HepG2 (cell line): ENCODE measurements around the gene PCIF1. TPM values are rescaled to one million over a fixed set of nuclear protein-coding genes. Genes with fewer than 3 reads are reported as not detected.
A peak's percentile ranks its signal among the peaks of the same experiment; 100 is the strongest.

Experiments
- ARNT ChIP-seq: fragments of 450-650 bp; IDR thresholded peaks from 2 replicates; pipeline ENCODE4 v1.6.1; 2017
- FOSL2 ChIP-seq: sonication (generic); formaldehyde crosslinking; IDR thresholded peaks from 2 replicates; pipeline ENCODE4 v1.4.0; 2020; ENCODE audit warnings: missing genetic modification reagents
- FOXC1 ChIP-seq: sonication (generic); formaldehyde crosslinking; IDR thresholded peaks from 2 replicates; pipeline ENCODE4 v1.8.0; 2022; ENCODE audit warnings: mild to moderate bottlenecking, missing genetic modification reagents, borderline replicate concordance
- MIER3 ChIP-seq: IDR thresholded peaks from 2 replicates; pipeline ENCODE4 v1.6.1; 2016; ENCODE audit warnings: missing compliant biosample characterization, borderline replicate concordance
- MTA1 ChIP-seq: sonication (generic); formaldehyde crosslinking; IDR thresholded peaks from 2 replicates; pipeline ENCODE4 v1.4.0; 2020; ENCODE audit warnings: missing genetic modification reagents, mild to moderate bottlenecking, borderline replicate concordance
- PHF5A ChIP-seq: IDR thresholded peaks from one replicate; pipeline ENCODE4 v1.6.1; 2018; ENCODE audit warnings: low read depth, missing genetic modification reagents; ENCODE audit not compliant: unreplicated experiment
- RARG ChIP-seq: sonication (generic); formaldehyde crosslinking; IDR thresholded peaks from 2 replicates; pipeline ENCODE4 v1.4.0; 2020; ENCODE audit warnings: low read depth, mild to moderate bottlenecking, missing genetic modification reagents
- RFX5 ChIP-seq: IDR thresholded peaks from 2 replicates; pipeline ENCODE4 v1.6.1; 2011; ENCODE audit warnings: low read depth, low read length, improper control_type of control experiment
- YEATS2 ChIP-seq: sonication (generic); formaldehyde crosslinking; IDR thresholded peaks from 2 replicates; pipeline ENCODE4 v1.4.0; 2020; ENCODE audit warnings: missing genetic modification reagents, borderline replicate concordance
- ZKSCAN8 ChIP-seq: IDR thresholded peaks from 2 replicates; pipeline ENCODE4 v1.6.1; 2016; ENCODE audit warnings: borderline replicate concordance, missing genetic modification reagents, missing compliant biosample characterization
- ZMAT3 ChIP-seq: sonication (generic); formaldehyde crosslinking; conservative IDR thresholded peaks from 2 replicates; pipeline ENCODE4 v1.7.0; 2021; ENCODE audit warnings: missing genetic modification reagents
- ZNF34 ChIP-seq: sonication (generic); formaldehyde crosslinking; IDR thresholded peaks from 2 replicates; pipeline ENCODE4 v1.4.0; 2020; ENCODE audit warnings: mild to moderate bottlenecking, missing genetic modification reagents, borderline replicate concordance
- ZNF768 ChIP-seq: sonication (generic); formaldehyde crosslinking; IDR thresholded peaks from 2 replicates; pipeline ENCODE4 v1.4.0; 2020; ENCODE audit warnings: missing genetic modification reagents
- polyA plus RNA-seq, 8 experiments: library from polyadenylated mRNA; depleted of rRNA in 3 of 8; stranded (reverse) in 7 of 8; unstranded in 1 of 8; fragments of >200 nt; fragmentation: Illumina TruSeq in 4 of 8; extraction: Trizol in 4 of 8; gene quantifications; 2 replicates each; pipeline versions ENCODE4 v1.2.1 to v1.2.3, GENCODE V29; 2011 to 2016; ENCODE audit warnings: low read depth in 4 of 8, missing spikeins in 1 of 8, mixed read lengths in 1 of 8; ENCODE audit not compliant: insufficient read depth in 1 of 8
- total RNA-seq, 5 experiments: library from RNA; depleted of rRNA; stranded (reverse); fragments of >200 nt; fragmentation: Illumina TruSeq; extraction: Trizol; gene quantifications; 2 replicates each; pipeline ENCODE4 v1.2.3, GENCODE V29; 2016; ENCODE audit warnings: low read depth in 1 of 5
- TF ChIP-seq, protein P1 (sequence below): sonication (generic); formaldehyde crosslinking; IDR thresholded peaks from 2 replicates; pipeline ENCODE4 v1.5.1; 2020; ENCODE audit warnings: missing genetic modification reagents, mild to moderate bottlenecking, borderline replicate concordance
- TF ChIP-seq, protein P2 (sequence below): sonication (generic); formaldehyde crosslinking; IDR thresholded peaks from 2 replicates; pipeline ENCODE4 v1.5.0; 2020; ENCODE audit warnings: mild to moderate bottlenecking, missing genetic modification reagents, moderate library complexity
- TF ChIP-seq, protein P3 (sequence below): IDR thresholded peaks from 2 replicates; pipeline ENCODE4 v1.6.1; 2016; ENCODE audit warnings: missing genetic modification reagents, missing compliant biosample characterization
- TF ChIP-seq, protein P4 (sequence below): sonication (generic); formaldehyde crosslinking; IDR thresholded peaks from 2 replicates; pipeline ENCODE4 v1.4.0; 2020; ENCODE audit warnings: missing genetic modification reagents
- TF ChIP-seq, protein P5 (sequence below): IDR thresholded peaks from 2 replicates; pipeline ENCODE4 v1.6.1; 2018; ENCODE audit warnings: missing genetic modification reagents
- TF ChIP-seq, protein P6 (sequence below): IDR thresholded peaks from 2 replicates; pipeline ENCODE4 v1.6.1; 2012; ENCODE audit warnings: low read depth, low read length, improper control_type of control experiment

The PCIF1 gene
- total and polyA plus RNA-seq, 2 of the 13 experiments (the other 11 are each of a cell fraction or from before 2014, with no cell fraction given) = 20.9 to 24.4 TPM

DNA sequence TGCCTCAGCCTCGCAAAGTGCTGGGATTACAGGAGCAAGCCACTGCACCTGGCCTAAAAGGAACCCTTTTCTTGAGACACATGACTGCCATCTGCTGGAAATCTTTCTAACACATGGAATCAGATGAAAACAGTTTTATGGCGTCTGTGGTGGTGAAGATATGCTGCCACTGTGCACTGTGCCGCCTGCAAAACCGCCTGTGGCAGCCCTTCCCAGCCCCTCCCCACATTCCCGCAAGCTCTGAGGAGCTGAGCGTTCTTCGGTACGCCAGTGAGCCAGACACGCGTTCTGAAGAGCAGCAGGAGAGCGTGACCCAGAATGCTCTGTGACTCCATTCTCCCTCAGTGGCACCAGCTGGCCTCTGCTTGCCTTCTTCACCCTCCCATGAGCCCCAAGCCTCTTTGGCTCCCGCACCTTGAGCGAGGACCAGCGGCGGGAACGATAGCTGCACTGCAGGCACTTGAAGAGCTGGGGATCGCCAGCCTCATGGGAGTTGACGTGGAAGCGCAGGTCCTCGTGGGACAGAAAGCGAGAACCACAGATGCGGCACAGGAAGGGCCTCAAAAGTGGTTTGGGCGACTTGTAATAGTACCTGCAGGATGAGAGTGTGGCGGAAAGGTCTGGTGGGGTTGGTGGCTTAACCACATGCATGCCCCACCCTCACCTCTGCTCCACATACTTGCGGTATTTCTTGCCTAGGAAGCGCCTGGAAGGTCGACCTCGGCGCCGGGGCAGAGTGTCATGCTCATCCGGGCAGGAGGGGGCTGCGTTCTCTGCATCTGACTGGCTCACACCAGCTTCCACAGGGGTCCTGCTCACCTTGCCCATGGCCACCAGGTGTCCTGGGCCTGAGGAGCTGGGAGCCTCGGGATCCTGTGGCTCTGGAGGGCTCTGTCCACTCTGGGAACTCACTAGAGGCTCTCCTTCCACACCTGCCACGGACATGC is 28.8 kb downstream of the PCIF1 start (continued):
- peak; percentile 31; the same call in 1 of the 2 replicates for TF ChIP-seq ZNF768 (CRISPR knock-in tag)
- 0 out of 2 replicates have a peak, but pooled peaks have one; percentile 7 for TF ChIP-seq RFX5
- TF ChIP-seq, protein P1, sequence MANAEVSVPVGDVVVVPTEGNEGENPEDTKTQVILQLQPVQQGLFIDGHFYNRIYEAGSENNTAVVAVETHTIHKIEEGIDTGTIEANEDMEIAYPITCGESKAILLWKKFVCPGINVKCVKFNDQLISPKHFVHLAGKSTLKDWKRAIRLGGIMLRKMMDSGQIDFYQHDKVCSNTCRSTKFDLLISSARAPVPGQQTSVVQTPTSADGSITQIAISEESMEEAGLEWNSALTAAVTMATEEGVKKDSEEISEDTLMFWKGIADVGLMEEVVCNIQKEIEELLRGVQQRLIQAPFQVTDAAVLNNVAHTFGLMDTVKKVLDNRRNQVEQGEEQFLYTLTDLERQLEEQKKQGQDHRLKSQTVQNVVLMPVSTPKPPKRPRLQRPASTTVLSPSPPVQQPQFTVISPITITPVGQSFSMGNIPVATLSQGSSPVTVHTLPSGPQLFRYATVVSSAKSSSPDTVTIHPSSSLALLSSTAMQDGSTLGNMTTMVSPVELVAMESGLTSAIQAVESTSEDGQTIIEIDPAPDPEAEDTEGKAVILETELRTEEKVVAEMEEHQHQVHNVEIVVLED (CRISPR knock-in tag) = no peak
- TF ChIP-seq ZNF34 (CRISPR knock-in tag) = 0 out of 2 replicates have a peak, but pooled peaks have one; percentile 78
- peak; percentile 30; the same call in 1 of the 2 replicates for TF ChIP-seq YEATS2 (CRISPR knock-in tag)
- TF ChIP-seq, protein P2, sequence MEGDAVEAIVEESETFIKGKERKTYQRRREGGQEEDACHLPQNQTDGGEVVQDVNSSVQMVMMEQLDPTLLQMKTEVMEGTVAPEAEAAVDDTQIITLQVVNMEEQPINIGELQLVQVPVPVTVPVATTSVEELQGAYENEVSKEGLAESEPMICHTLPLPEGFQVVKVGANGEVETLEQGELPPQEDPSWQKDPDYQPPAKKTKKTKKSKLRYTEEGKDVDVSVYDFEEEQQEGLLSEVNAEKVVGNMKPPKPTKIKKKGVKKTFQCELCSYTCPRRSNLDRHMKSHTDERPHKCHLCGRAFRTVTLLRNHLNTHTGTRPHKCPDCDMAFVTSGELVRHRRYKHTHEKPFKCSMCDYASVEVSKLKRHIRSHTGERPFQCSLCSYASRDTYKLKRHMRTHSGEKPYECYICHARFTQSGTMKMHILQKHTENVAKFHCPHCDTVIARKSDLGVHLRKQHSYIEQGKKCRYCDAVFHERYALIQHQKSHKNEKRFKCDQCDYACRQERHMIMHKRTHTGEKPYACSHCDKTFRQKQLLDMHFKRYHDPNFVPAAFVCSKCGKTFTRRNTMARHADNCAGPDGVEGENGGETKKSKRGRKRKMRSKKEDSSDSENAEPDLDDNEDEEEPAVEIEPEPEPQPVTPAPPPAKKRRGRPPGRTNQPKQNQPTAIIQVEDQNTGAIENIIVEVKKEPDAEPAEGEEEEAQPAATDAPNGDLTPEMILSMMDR (CRISPR knock-in tag) = peak; percentile 93
- TF ChIP-seq FOXC1 (CRISPR knock-in tag) = no peak
- no peak for TF ChIP-seq ARNT
- 0 out of 2 replicates have a peak, but pooled peaks have one; percentile 10 for TF ChIP-seq FOSL2 (CRISPR knock-in tag)
- TF ChIP-seq ZKSCAN8 (CRISPR knock-in tag) = no peak
- TF ChIP-seq, protein P3, sequence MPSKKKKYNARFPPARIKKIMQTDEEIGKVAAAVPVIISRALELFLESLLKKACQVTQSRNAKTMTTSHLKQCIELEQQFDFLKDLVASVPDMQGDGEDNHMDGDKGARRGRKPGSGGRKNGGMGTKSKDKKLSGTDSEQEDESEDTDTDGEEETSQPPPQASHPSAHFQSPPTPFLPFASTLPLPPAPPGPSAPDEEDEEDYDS (CRISPR knock-in tag) = 0 out of 2 replicates have a peak, but pooled peaks have one; percentile 25
- peak; percentile 77; the same call in 1 of the 2 replicates for TF ChIP-seq MTA1 (CRISPR knock-in tag)
- TF ChIP-seq, protein P4, sequence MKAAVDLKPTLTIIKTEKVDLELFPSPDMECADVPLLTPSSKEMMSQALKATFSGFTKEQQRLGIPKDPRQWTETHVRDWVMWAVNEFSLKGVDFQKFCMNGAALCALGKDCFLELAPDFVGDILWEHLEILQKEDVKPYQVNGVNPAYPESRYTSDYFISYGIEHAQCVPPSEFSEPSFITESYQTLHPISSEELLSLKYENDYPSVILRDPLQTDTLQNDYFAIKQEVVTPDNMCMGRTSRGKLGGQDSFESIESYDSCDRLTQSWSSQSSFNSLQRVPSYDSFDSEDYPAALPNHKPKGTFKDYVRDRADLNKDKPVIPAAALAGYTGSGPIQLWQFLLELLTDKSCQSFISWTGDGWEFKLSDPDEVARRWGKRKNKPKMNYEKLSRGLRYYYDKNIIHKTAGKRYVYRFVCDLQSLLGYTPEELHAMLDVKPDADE (CRISPR knock-in tag) = no peak
- no peak for TF ChIP-seq RARG (CRISPR knock-in tag)
- TF ChIP-seq PHF5A (CRISPR knock-in tag) = peak; percentile 56
- TF ChIP-seq, protein P5, sequence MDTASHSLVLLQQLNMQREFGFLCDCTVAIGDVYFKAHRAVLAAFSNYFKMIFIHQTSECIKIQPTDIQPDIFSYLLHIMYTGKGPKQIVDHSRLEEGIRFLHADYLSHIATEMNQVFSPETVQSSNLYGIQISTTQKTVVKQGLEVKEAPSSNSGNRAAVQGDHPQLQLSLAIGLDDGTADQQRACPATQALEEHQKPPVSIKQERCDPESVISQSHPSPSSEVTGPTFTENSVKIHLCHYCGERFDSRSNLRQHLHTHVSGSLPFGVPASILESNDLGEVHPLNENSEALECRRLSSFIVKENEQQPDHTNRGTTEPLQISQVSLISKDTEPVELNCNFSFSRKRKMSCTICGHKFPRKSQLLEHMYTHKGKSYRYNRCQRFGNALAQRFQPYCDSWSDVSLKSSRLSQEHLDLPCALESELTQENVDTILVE = 0 out of 2 replicates have a peak, but pooled peaks have one; percentile 31
- TF ChIP-seq MIER3 (CRISPR knock-in tag) = 0 out of 2 replicates have a peak, but pooled peaks have one; percentile 46
- TF ChIP-seq ZMAT3 (CRISPR knock-in tag) = no peak
- TF ChIP-seq, protein P6, sequence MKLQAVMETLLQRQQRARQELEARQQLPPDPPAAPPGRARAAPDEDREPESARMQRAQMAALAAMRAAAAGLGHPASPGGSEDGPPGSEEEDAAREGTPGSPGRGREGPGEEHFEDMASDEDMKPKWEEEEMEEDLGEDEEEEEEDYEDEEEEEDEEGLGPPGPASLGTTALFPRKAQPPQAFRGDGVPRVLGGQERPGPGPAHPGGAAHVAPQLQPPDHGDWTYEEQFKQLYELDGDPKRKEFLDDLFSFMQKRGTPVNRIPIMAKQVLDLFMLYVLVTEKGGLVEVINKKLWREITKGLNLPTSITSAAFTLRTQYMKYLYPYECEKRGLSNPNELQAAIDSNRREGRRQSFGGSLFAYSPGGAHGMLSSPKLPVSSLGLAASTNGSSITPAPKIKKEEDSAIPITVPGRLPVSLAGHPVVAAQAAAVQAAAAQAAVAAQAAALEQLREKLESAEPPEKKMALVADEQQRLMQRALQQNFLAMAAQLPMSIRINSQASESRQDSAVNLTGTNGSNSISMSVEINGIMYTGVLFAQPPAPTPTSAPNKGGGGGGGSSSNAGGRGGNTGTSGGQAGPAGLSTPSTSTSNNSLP = no peak
